NT2/D1 (cell line): Measurements from ENCODE around the gene ACTN2.

ENCODE experiments used
- YY1 ChIP-seq: IDR thresholded peaks from 2 replicates; pipeline ENCODE4 v1.6.1; 2011; ENCODE audit not compliant: insufficient read length, insufficient read depth
- ZNF274 ChIP-seq: IDR thresholded peaks from 2 replicates; pipeline ENCODE4 v1.6.1; 2011; ENCODE audit warnings: mild to moderate bottlenecking, low read depth, low read length

DNA sequence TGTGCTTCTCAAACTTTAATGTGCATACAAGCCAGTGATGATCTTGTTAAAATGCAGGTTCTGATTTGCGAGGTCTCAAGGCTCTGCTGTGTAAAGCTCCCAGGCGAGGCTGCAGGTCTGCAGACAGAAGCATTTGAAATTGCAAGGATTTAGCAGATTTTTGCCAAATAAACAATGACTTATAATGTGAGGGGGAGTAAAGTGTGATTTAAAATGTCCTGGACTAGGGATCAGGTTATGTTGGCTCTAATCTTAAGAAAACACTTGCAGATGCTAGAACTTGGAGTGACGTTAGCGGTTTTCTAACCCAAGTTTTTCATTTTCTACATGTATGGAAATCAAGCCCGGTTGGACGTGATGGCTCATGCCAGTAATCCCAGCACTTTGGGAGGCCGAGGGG lies 16.2 kb upstream of the ACTN2 start:
- TF ChIP-seq ZNF274 (no peak), YY1 (no peak)
